Activated CD4-positive, CD25-positive, alpha-beta regulatory T cell (primary cell): ENCODE measurements around the gene DPPA3.
"Not testable (repeated sequence)": the region's sequence is repeated elsewhere in the genome, so short reads cannot be mapped to it uniquely, and the experiment has no call there.

Experiments
- DNase-seq, 4 experiments: peaks; one replicate each; lab custom pipeline; 2025; lab: John Stamatoyannopoulos, UW

Gene DPPA3

GRCh38 chr12:7711133-7711532 lies at the start of gene DPPA3:
TSS of gene DPPA3 (plus strand) at chr12:7711433. CDS start at chr12:7711571, 138 bp downstream.
- DNase-seq = no peak

- no peak for DNase-seq
Observed at GRCh38 chr12:7661741-7662140, 49.5 kb upstream of the DPPA3 start.

- no peak for DNase-seq
Observed at GRCh38 chr12:7666595-7666994, 44.6 kb upstream of the DPPA3 start.

GRCh38 chr12:7667125-7667524 lies 44.1 kb upstream of the DPPA3 start:
- no peak for DNase-seq

GRCh38 chr12:7668171-7668570 lies 43.1 kb upstream of the DPPA3 start:
- DNase-seq = no peak

- not testable (repeated sequence) for DNase-seq
Observed at GRCh38 chr12:7675455-7675854, 35.8 kb upstream of the DPPA3 start.

- not testable (repeated sequence) for DNase-seq
Observed at GRCh38 chr12:7677432-7677888, 33.8 kb upstream of the DPPA3 start.

- no peak for DNase-seq
Observed at GRCh38 chr12:7678744-7679143, 32.5 kb upstream of the DPPA3 start.

- DNase-seq = no peak
Observed at GRCh38 chr12:7679251-7680045, 31.8 kb upstream of the DPPA3 start.

- DNase-seq = no peak
Observed at GRCh38 chr12:7681535-7681934, 29.7 kb upstream of the DPPA3 start.

GRCh38 chr12:7693793-7694192 lies 17.4 kb upstream of the DPPA3 start:
- no peak for DNase-seq

- DNase-seq = no peak
Observed at GRCh38 chr12:7694556-7695236, 16.5 kb upstream of the DPPA3 start.

GRCh38 chr12:7695237-7695560 lies 16.0 kb upstream of the DPPA3 start:
- DNase-seq = no peak

GRCh38 chr12:7695566-7696197 lies 15.6 kb upstream of the DPPA3 start, which contains the start of gene GDF3:
TSS of gene GDF3 (minus strand) at chr12:7695775. CDS start at chr12:7695728, 47 bp downstream.
- DNase-seq = no peak

- no peak for DNase-seq
Observed at GRCh38 chr12:7705846-7706245, 5.4 kb upstream of the DPPA3 start.

- DNase-seq = no peak
Observed at GRCh38 chr12:7709969-7710675, 1.1 kb upstream of the DPPA3 start.

- no peak for DNase-seq
Observed at GRCh38 chr12:7712841-7713442, 1.7 kb downstream of the DPPA3 start.

- DNase-seq = no peak
Observed at GRCh38 chr12:7716381-7716780, 5.1 kb downstream of the DPPA3 start.

- DNase-seq = no peak
Observed at GRCh38 chr12:7719946-7720730, 8.9 kb downstream of the DPPA3 start.

- DNase-seq = no peak
Observed at GRCh38 chr12:7723926-7724325, 12.7 kb downstream of the DPPA3 start.

- no peak for DNase-seq
Observed at GRCh38 chr12:7729746-7730145, 18.5 kb downstream of the DPPA3 start.
